NCI-H2107 (cell line): ENCODE results near the gene PPP1R12B.
"Not testable (repeated sequence)": the region's sequence is repeated elsewhere in the genome, so short reads cannot be mapped to it uniquely, and the experiment has no call there.

Experiments
- DNase-seq: peaks from one replicate; lab custom pipeline; 2025; lab: John Stamatoyannopoulos, UW

Gene PPP1R12B

DNA sequence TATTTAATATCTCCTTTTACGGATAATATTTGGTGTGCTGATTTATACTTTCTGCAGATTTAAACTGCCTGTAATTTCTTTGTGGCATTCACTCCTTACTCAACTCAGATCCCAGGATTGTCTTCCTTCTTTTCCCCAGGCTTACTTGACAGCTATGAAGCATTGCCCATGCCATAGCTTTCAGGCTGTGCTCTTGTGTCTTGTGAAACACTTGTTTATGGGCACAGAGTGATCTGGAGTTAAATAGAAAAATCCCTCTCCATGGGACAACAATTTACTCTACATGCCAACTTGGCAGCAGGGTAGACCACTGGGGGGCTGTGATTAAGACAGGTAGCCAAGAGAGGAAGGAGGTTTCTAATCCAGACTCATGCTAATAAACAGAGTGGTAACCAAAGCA is 57.4 kb downstream of the PPP1R12B start:
- DNase-seq = no peak

DNA sequence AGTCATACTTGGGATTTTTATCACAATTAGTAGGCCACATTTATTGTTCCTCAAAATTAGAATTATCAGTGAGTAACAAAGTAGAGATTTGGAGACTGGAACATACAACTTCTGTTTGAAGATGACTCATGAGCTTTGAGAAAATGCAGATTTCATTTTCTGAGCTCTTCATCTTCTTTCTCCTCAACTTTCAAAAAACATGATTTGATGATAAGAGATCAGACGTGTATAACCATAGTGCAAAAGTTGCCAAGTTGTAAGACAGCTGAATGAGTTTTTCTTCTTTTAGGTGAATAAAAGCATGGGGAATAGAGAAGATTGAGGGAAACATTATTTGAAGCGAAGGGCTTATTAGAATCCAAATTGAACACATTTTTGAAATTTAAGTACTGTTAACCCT is 58.4 kb downstream of the PPP1R12B start:
- DNase-seq = not testable (repeated sequence)

GRCh38 chr1:202407378-202407777 is 58.9 kb downstream of the PPP1R12B start:
- DNase-seq = not testable (repeated sequence)

DNA sequence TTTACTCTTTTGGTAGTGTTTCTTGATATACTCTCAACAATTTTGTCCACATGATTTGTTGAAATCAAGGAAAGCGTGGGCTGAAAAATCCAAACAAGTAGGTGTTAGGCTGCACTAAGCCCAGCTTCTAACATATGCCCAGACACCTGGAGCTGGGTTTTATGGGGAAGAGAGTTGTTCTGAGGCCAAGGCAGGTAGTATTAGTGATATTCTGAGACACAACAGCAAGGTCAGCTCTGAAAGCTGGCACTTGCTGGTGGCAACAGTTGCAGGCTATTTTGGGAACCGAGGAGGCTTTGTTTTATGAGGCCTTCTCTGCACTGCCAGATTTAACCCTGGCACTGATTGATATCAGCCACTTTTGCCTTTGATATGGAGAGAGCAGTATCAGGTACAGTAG is 61.8 kb downstream of the PPP1R12B start:
- not testable (repeated sequence) for DNase-seq

- not testable (repeated sequence) for DNase-seq
These were observed 62.4 kb downstream of the PPP1R12B start for GRCh38 chr1:202410854-202411357.

DNA sequence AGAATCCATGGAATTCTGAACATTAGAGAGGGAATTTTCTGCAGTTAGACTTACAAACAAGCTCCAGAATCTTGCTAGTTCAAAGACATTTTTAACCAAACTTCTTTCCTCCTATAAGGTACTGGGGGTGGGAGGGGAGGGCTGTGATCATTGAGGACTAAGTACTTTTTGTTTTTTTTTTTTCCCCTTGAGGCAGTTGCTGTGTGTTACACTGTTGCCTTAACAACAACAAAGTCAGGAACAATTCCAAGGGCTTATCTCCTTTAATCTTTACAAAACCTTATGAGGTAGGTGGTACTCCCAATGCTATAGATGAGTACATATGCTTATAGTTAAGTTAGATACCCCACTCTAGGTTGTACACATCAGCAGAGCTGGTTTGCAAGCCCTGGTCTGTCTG is 62.9 kb downstream of the PPP1R12B start:
- no peak for DNase-seq

DNA sequence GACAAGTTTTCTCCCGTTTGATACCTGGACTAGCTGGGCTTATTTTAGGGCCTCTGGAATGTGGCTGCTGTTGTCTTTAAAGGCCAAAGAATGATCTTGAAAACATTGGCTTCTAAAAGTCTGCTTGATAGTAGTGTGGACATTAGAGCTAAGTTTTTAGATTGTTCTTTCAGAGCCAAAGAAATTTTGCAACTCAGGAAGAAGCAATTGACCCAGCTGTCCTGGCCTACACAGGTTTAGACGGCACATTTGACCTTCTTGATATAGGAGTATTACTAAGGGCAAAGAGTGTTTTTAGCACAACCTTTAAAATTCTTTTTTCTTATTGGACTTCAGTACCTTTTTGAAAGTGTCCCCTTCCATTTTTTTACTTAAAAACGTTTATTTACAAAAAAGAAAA is 63.9 kb downstream of the PPP1R12B start:
- not testable (repeated sequence) for DNase-seq

DNA sequence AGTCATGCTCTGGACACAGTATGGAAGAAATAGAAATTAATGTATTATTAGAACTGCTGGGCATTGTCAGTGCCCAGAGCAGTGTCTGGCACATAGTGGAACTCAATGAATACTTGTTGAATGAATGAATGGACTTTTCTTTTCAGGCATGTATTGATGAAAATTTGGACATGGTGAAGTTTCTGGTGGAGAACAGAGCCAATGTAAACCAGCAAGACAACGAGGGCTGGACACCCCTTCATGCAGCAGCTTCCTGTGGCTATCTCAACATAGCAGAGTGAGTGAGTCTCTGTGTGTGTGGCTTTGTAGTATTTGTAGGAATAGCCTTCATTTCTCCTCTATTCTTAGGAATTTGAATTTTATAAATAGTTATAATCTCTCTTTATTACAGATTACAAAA is 68.1 kb downstream of the PPP1R12B start:
- DNase-seq = no peak

GRCh38 chr1:202417141-202417540 is 68.6 kb downstream of the PPP1R12B start:
- not testable (repeated sequence) for DNase-seq

- not testable (repeated sequence) for DNase-seq
These were observed 69.3 kb downstream of the PPP1R12B start for GRCh38 chr1:202417762-202418201.

GRCh38 chr1:202419731-202420130 is 71.2 kb downstream of the PPP1R12B start:
- DNase-seq = not testable (repeated sequence)

GRCh38 chr1:202420422-202421094 is 72.1 kb downstream of the PPP1R12B start:
- not testable (repeated sequence) for DNase-seq

DNA sequence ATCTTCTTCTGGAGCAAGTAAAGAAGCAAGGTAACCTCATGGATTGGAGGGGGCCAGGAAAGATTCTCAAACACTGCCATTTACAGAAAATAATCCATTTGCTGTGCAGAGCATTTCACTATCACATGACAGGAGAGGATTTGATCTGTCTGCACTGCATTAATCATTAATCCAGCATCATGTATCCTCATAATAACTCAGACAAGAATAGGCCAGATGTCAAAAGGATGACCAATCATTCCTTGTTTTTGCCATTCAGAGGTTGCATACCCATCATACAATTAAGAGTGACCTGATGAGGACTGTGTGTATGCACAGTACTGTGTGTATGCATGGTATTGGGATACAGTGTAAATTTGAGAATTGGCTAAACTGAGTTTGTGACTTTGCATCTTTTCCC is 74.2 kb downstream of the PPP1R12B start:
- not testable (repeated sequence) for DNase-seq

- not testable (repeated sequence) for DNase-seq
These were observed 75.8 kb downstream of the PPP1R12B start for GRCh38 chr1:202424260-202424659.

- not testable (repeated sequence) for DNase-seq
These were observed 81.6 kb downstream of the PPP1R12B start for GRCh38 chr1:202430111-202430510.

- not testable (repeated sequence) for DNase-seq
These were observed 83.8 kb downstream of the PPP1R12B start for GRCh38 chr1:202432338-202432737.

GRCh38 chr1:202433155-202434043 is 84.9 kb downstream of the PPP1R12B start:
- no peak for DNase-seq

DNA sequence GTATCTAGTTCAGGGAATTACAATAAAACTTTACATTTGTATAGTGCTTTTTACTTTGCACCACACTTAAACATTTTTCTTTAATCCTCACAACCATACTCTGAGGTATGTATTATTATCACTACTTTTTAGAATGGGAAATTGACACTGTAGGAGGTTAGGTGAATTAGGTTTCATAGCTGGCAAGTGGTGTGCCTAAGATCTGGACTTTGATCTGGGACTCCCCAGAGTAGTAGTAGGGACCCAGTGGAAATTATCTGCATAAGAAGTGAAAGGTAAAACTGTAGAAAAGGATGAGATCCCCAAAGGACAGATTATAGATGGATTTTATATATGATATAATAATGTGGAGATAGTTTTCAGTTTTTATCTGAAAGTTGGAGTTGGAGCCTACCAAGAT is 85.6 kb downstream of the PPP1R12B start:
- no peak for DNase-seq

- DNase-seq = no peak
These were observed 90.1 kb downstream of the PPP1R12B start for GRCh38 chr1:202438393-202439174.

DNA sequence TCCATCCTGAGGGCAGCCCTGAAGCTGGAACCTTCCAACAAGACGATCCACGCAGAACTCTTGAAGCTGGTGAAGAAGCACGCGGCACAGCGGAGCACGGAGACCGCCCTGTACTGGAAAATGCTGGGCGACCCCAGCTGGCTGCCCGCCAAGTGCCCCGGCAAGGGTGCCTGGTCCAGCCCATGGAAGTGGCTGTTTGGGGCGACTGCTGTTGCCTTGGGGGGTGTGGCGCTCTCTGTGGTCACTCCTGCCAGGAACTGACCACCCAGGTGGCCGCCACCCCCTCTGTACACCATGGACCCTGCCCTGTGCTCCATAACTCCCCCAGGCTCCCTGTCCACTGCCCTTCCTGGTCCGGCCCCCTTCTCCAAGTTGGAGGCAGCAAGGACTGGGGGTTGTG is 90.8 kb downstream of the PPP1R12B start:
- no peak for DNase-seq

DNA sequence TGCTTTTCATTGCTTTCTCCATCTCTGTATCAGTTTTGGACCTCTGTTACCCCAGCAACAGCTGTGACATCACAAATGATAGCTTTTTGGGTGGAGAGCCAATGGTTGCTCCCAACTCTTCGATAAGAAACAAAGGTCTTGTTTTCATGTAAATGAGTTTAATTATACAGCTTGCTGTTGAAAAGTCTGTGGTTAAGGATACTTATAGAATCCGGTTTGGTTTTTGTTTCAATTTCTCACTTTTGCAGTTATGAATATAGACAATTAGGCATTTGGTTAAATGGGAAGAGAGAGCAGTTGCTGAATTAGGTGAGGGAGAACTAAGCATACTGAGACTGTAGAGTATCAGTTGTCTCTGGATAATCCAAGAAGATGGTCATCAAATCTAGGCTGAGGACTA is 99.6 kb downstream of the PPP1R12B start:
- DNase-seq = not testable (repeated sequence)

DNA sequence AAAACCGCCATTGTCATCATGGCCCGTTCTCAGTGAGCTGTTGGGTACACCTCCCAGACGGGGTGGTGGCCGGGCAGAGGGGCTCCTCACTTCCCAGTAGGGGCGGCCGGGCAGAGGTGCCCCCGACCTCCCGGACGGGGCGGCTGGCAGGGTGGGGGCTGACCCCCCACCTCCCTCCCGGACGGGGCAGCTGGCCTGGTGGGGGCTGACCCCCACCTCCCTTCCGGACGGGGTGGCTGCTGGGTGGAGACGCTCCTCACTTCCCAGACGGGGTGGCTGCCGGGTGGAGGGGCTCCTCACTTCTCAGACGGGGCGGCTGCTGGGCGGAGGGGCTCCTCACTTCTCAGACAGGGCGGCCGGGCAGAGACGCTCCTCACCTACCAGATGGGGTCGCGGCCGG is 103.1 kb downstream of the PPP1R12B start:
- DNase-seq = not testable (repeated sequence)
